Skin of body (tissue), 2 donors: ENCODE data around the gene LSR. TPM values are rescaled to one million over a fixed set of nuclear protein-coding genes. Genes with fewer than 3 reads are reported as not detected.

Experiments used
- DNase-seq: peaks from one replicate; lab custom pipeline; 2025; lab: John Stamatoyannopoulos, UW
- total RNA-seq: library from RNA; depleted of rRNA; stranded (reverse); fragments of >200 nt; gene quantifications from one replicate; pipeline ENCODE4 v1.2.3, GENCODE V29; 2014

LSR gene
- total RNA-seq, 1 donor from 2014 or later, result 10.5 TPM

- no peak for DNase-seq
Observed at GRCh38 chr19:35265900-35266519, 17.2 kb downstream of the LSR start.

GRCh38 chr19:35266520-35267352 is 17.9 kb downstream of the LSR start:
- no peak for DNase-seq

GRCh38 chr19:35267353-35267817 is 18.6 kb downstream of the LSR start:
- DNase-seq, result no peak

GRCh38 chr19:35267818-35268535 is 19.2 kb downstream of the LSR start:
- DNase-seq, result peak; percentile 50

- DNase-seq, result peak; percentile 8
Observed at GRCh38 chr19:35268536-35269437, 20.0 kb downstream of the LSR start, which contains the start of gene USF2. Gene USF2 (plus strand): TSS chr19:35268962. CDS start chr19:35269102, 140 bp downstream.

GRCh38 chr19:35269438-35270117 is 20.8 kb downstream of the LSR start:
- peak; percentile 42 for DNase-seq

GRCh38 chr19:35270381-35270811 is 21.6 kb downstream of the LSR start:
- DNase-seq, result no peak

- no peak for DNase-seq
Observed at GRCh38 chr19:35271546-35271945, 22.7 kb downstream of the LSR start.

- no peak for DNase-seq
Observed at GRCh38 chr19:35272122-35272719, 23.4 kb downstream of the LSR start.

- no peak for DNase-seq
Observed at GRCh38 chr19:35272954-35273649, 24.3 kb downstream of the LSR start.

- no peak for DNase-seq
Observed at GRCh38 chr19:35273686-35274259, 25.0 kb downstream of the LSR start.

- no peak for DNase-seq
Observed at GRCh38 chr19:35274323-35274722, 25.5 kb downstream of the LSR start.

- DNase-seq, result no peak
Observed at GRCh38 chr19:35276706-35277281, 28.0 kb downstream of the LSR start.

- no peak for DNase-seq
Observed at GRCh38 chr19:35278578-35279284, 29.9 kb downstream of the LSR start.

- no peak for DNase-seq
Observed at GRCh38 chr19:35279374-35279773, 30.6 kb downstream of the LSR start.

- DNase-seq, result no peak
Observed at GRCh38 chr19:35279985-35280821, 31.4 kb downstream of the LSR start.

GRCh38 chr19:35281303-35281702 is 32.5 kb downstream of the LSR start:
- no peak for DNase-seq
